ENCODE data around the gene BRINP3.

Gene BRINP3

GRCh38 chr1:190476321-190476720, 1.3 kb downstream of the BRINP3 start:
- TF ChIP-seq IKZF3 (tag by site-specific recombination; IDR thresholded peaks at IDR 0.05) = no peak
- TF ChIP-seq, protein P1, sequence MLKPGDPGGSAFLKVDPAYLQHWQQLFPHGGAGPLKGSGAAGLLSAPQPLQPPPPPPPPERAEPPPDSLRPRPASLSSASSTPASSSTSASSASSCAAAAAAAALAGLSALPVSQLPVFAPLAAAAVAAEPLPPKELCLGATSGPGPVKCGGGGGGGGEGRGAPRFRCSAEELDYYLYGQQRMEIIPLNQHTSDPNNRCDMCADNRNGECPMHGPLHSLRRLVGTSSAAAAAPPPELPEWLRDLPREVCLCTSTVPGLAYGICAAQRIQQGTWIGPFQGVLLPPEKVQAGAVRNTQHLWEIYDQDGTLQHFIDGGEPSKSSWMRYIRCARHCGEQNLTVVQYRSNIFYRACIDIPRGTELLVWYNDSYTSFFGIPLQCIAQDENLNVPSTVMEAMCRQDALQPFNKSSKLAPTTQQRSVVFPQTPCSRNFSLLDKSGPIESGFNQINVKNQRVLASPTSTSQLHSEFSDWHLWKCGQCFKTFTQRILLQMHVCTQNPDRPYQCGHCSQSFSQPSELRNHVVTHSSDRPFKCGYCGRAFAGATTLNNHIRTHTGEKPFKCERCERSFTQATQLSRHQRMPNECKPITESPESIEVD (tag by site-specific recombination; IDR thresholded peaks at IDR 0.05) = no peak
- TF ChIP-seq ZNF175 (tag by site-specific recombination; IDR thresholded peaks at IDR 0.05) = no peak
- no peak for TF ChIP-seq GLIS1 (tag by site-specific recombination; IDR thresholded peaks at IDR 0.05)
- no peak for TF ChIP-seq SP2 (tag by site-specific recombination; IDR thresholded peaks at IDR 0.05)
- no peak for TF ChIP-seq SETDB1 (IDR thresholded peaks at IDR 0.05; ENCODE audit: insufficient read length, low read length)
- TF ChIP-seq, protein P2, sequence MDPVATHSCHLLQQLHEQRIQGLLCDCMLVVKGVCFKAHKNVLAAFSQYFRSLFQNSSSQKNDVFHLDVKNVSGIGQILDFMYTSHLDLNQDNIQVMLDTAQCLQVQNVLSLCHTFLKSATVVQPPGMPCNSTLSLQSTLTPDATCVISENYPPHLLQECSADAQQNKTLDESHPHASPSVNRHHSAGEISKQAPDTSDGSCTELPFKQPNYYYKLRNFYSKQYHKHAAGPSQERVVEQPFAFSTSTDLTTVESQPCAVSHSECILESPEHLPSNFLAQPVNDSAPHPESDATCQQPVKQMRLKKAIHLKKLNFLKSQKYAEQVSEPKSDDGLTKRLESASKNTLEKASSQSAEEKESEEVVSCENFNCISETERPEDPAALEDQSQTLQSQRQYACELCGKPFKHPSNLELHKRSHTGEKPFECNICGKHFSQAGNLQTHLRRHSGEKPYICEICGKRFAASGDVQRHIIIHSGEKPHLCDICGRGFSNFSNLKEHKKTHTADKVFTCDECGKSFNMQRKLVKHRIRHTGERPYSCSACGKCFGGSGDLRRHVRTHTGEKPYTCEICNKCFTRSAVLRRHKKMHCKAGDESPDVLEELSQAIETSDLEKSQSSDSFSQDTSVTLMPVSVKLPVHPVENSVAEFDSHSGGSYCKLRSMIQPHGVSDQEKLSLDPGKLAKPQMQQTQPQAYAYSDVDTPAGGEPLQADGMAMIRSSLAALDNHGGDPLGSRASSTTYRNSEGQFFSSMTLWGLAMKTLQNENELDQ (tag by site-specific recombination; IDR thresholded peaks at IDR 0.05; ENCODE audit: low read depth) = no peak
- Histone ChIP-seq H3K4me1 (ENCODE audit: control insufficient read depth, insufficient read depth, low read length) (no peaks in the 10 kb centered on the region), H3K4me3 (ENCODE audit: low read depth, low read length) (no peak overlapping the region), H3K27ac (ENCODE audit: extremely low read depth, low read depth, low read length) (no peak overlapping the region), H3K36me3 (ENCODE audit: control insufficient read depth in 2 of 2, insufficient read depth in 1 of 2, low read length in 2 of 2) (no peaks in the 10 kb centered on the region), H3K9me3 (ENCODE audit: control insufficient read depth, insufficient read depth, low read depth, low read length) (no peaks in the 10 kb centered on the region)
- CTCF ChIA-PET = no interaction called here
- POLR2A ChIA-PET = no interaction called here

DNA sequence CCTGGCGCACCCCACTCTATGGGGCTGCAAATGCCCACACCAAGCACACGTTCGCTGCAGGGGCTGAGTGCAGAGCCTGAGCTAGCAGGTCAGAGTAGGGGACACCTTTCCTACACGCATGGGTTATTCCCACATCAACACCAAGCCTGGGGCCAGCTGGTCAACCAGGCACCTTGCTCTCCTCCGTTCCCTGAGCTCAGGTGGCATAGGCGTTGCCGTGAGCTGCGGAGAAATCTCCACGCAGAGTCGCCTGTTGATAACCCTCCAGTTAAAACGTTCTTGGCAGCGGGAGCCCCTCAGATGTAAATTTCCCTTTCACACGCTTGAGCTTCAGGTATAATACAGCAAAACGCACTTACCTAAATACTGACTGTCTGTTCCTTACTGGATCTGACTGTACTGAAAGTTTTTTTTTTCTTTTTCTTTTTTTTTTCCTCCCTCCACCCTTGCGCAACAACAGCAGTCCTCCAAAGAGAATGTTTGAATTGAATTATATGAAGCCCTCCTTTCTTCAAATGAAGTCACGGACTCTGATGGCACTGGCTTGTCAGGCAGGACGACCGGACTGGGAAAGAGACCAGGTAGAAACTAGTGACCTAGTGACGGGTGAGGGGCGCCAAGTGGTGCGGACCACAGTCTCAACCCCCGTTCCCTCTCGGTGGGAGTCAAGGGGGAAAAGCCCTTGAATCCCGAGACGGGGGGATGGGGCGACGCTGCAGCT, 2.1 kb downstream of the BRINP3 start:
- CTCF ChIA-PET = no interaction called here
- POLR2A ChIA-PET = no interaction called here

More for the DNA sequence above, 2.1 kb downstream of the BRINP3 start:
- no peaks in the 10 kb centered on the region for H3K9me3 ChIP-seq (ENCODE audit: control insufficient read depth, insufficient read depth, low read depth, low read length)
- no peaks in the 10 kb centered on the region for H3K4me1 ChIP-seq (ENCODE audit: control insufficient read depth, insufficient read depth, low read length)
- H3K4me3 ChIP-seq (ENCODE audit: low read depth, low read length) = peak overlapping the region; percentile 23; the same call in 1 of the 2 replicates
- no peaks in the 10 kb centered on the region for H3K36me3 ChIP-seq (ENCODE audit: control insufficient read depth in 2 of 2, insufficient read depth in 1 of 2, low read length in 2 of 2)
- H3K27ac ChIP-seq (ENCODE audit: extremely low read depth, low read depth, low read length) = no peak overlapping the region
- TF ChIP-seq INSM2 (tag by site-specific recombination; IDR thresholded peaks at IDR 0.05) (no peak), TRIM28 (IDR thresholded peaks at IDR 0.05; ENCODE audit: borderline replicate concordance, low read length) (no peak), BCL11B (tag by site-specific recombination; IDR thresholded peaks at IDR 0.05; ENCODE audit: low read depth) (no peak), ZNF132 (tag by site-specific recombination; IDR thresholded peaks at IDR 0.05; ENCODE audit: borderline replicate concordance) (no peak), GLIS2 (tag by site-specific recombination; IDR thresholded peaks at IDR 0.05) (no peak), ZNF571 (tag by site-specific recombination; IDR thresholded peaks at IDR 0.05) (no peak), ZNF354C (tag by site-specific recombination; IDR thresholded peaks at IDR 0.05; ENCODE audit: borderline replicate concordance, low read depth) (no peak), ZNF843 (tag by site-specific recombination; IDR thresholded peaks at IDR 0.05) (no peak), GFI1B (tag by site-specific recombination; IDR thresholded peaks at IDR 0.05) (no peak), ZBTB7A (tag by site-specific recombination; IDR thresholded peaks at IDR 0.05; ENCODE audit: low read depth) (no peak), ZNF600 (tag by site-specific recombination; IDR thresholded peaks at IDR 0.05) (no peak), ZNF280C (tag by site-specific recombination; IDR thresholded peaks at IDR 0.05) (no peak)
- TF ChIP-seq, protein P3, sequence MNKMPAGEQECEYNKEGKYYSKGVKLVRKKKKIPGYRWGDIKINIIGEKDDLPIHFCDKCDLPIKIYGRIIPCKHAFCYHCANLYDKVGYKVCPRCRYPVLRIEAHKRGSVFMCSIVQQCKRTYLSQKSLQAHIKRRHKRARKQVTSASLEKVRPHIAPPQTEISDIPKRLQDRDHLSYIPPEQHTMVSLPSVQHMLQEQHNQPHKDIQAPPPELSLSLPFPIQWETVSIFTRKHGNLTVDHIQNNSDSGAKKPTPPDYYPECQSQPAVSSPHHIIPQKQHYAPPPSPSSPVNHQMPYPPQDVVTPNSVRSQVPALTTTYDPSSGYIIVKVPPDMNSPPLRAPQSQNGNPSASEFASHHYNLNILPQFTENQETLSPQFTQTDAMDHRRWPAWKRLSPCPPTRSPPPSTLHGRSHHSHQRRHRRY (tag by site-specific recombination; IDR thresholded peaks at IDR 0.05) = no peak

Measured in HEK293 (cell line).